Activated naive CD8-positive, alpha-beta T cell treated with anti-CD3 and anti-CD28 coated beads for 36 hours (primary cell): Measurements from ENCODE around the gene GNE. TPM values are rescaled to one million over a fixed set of nuclear protein-coding genes. Genes with fewer than 3 reads are reported as not detected.
"Not testable (repeated sequence)": the region's sequence is repeated elsewhere in the genome, so short reads cannot be mapped to it uniquely, and the experiment has no call there.

ENCODE experiments used
- DNase-seq: peaks from one replicate; pipeline ENCODE4 v3.0.0; 2021
- H3K27ac Mint-ChIP-seq: one replicate; pipeline ENCODE4 v1.8.0; 2022; ENCODE audit warnings: mild to moderate bottlenecking, moderate library complexity, mixed read lengths
- H3K27me3 Mint-ChIP-seq: one replicate; pipeline ENCODE4 v1.8.0; 2022; ENCODE audit warnings: mild to moderate bottlenecking, mixed read lengths
- H3K36me3 Mint-ChIP-seq: one replicate; pipeline ENCODE4 v1.8.0; 2021; ENCODE audit warnings: mild to moderate bottlenecking, mixed read lengths
- H3K4me1 Mint-ChIP-seq: one replicate; pipeline ENCODE4 v1.8.0; 2021; ENCODE audit warnings: mixed read lengths
- H3K4me3 Mint-ChIP-seq: one replicate; pipeline ENCODE4 v1.8.0; 2022; ENCODE audit warnings: mild to moderate bottlenecking, moderate library complexity, mixed read lengths
- H3K9me3 Mint-ChIP-seq: one replicate; pipeline ENCODE4 v1.8.0; 2022; ENCODE audit warnings: mixed read lengths
- total RNA-seq, 2 experiments: library from RNA; stranded (reverse); gene quantifications; one replicate each; pipeline ENCODE4 v1.2.3, GENCODE V29; 2021

The GNE gene
- total RNA-seq, 2 experiments from 2014 or later: 12.6 to 13.3 TPM

DNA sequence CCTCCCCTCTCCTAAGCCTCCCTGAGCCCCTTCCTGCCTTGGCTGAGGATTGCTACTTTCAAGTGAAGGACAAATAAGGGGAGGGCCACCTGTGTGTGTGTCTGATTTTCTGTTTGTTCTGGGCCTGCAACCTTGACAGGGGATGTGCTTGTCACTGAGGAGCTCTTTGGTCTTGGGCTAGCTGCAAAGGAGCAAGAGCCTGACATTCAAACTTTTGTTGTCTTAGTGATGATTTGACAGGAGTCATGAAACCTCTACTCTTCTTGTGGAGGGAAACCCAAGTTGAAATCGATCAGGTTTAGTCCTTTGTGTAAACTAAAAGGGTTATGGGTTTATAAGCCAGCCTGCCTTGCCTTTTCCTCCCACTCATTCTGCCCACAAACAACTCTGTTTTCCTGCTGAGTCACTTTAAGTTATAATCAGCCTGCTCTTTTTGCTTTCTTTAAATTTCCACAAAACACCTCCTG lies 50.7 kb downstream of the GNE start:
- peaks cover 38% of the 10 kb centered on the region for H3K36me3 Mint-ChIP-seq
- no peak for DNase-seq
- H3K27ac Mint-ChIP-seq: peak overlapping the region; percentile 63
- no peak overlapping the region for H3K4me3 Mint-ChIP-seq
- no peaks in the 10 kb centered on the region for H3K9me3 Mint-ChIP-seq
- H3K27me3 Mint-ChIP-seq: no peaks in the 10 kb centered on the region
- H3K4me1 Mint-ChIP-seq: peaks cover 46% of the 10 kb centered on the region

DNA sequence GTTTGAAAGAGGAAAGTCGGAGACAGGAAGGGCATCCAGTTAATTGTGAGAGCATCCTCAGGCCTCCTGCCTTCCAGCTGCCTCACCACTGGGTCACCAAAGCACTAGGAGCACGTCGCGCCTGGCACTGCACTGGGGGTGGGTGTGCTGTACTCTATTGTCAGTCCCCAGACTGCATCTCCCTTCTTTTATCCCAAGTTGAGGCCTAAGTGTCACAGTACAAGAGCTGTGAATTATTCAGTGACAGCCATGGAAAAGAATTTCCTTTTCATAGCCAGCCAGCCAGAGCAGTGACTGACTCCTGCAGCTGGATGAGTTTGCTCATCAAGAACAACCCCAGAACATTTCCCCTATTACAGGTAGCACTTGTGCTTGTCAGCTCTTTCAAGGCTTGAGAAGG lies 51.2 kb downstream of the GNE start:
- Mint-ChIP-seq H3K9me3 (no peaks in the 10 kb centered on the region), H3K4me3 (no peak overlapping the region), H3K27ac (peak overlapping the region; percentile 63), H3K27me3 (no peaks in the 10 kb centered on the region), H3K36me3 (peaks cover 43% of the 10 kb centered on the region), H3K4me1 (peaks cover 45% of the 10 kb centered on the region)
- no peak for DNase-seq

DNA sequence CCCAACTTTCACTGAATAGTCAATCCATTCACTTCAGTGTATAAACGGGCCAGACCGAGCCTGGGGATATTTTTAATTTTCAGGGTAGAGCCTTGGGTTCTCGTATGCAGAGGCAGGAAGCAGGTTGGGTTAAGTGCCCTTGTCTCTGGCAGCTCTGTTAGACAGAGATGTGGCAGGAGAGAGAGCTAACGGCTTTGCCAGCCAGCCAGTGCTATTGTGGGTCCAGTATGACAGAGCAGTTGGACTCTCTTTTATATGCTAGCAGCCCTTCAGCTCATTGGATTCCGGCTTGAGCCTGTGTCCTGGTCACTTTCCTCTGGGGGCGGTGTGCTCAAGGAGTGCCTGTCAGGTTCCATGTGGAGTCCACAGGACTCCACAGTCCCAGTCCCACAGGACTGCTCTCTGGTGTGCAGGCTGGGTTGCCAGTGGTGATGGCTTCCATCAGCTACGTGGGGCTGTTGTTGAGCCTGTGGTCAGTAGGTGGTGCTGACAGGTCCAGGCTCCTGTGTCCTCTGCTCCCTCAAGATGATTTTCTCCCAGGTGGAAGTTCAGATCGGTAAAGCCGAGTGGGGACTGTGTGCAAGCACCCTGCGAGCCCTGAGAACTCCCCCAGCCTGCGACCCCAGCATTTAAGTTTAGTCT lies 53.2 kb downstream of the GNE start:
- Mint-ChIP-seq H3K27ac (no peak overlapping the region), H3K4me3 (no peak overlapping the region), H3K36me3 (peaks cover 36% of the 10 kb centered on the region), H3K27me3 (no peaks in the 10 kb centered on the region), H3K9me3 (no peaks in the 10 kb centered on the region), H3K4me1 (peaks cover 39% of the 10 kb centered on the region)
- DNase-seq: no peak

- no peaks in the 10 kb centered on the region for H3K9me3 Mint-ChIP-seq
- no peak for DNase-seq
- no peak overlapping the region for H3K27ac Mint-ChIP-seq
- peaks cover 35% of the 10 kb centered on the region for H3K36me3 Mint-ChIP-seq
- H3K4me1 Mint-ChIP-seq: peaks cover 42% of the 10 kb centered on the region
- no peaks in the 10 kb centered on the region for H3K27me3 Mint-ChIP-seq
- H3K4me3 Mint-ChIP-seq: no peak overlapping the region
Observed at GRCh38 chr9:36194326-36195000, 63.8 kb downstream of the GNE start.

- no peak overlapping the region for H3K27ac Mint-ChIP-seq
- peaks cover 3% of the 10 kb centered on the region for H3K27me3 Mint-ChIP-seq
Observed at GRCh38 chr9:36193023-36193422, 65.2 kb downstream of the GNE start.

DNA sequence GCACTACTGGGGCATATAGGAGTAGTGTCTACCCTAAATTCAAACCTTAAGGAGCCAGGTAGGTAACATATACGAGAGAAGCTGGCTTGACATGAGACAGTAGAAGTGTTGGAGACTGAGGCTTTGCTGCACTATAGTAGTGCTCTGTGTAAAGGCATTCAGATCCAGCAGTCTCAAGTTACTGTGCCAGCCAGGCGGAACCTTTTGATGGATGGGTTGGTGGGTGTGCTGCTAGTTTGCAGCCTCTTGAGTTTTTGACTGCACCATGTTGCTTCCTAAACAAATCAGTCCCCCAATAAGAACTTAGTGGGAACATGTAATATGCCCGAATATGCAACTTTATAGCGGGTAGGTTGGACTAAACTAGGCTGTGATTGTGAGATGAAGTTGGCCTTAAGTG lies 66.1 kb downstream of the GNE start:
- Mint-ChIP-seq H3K4me1 (peaks cover 41% of the 10 kb centered on the region), H3K36me3 (peaks cover 34% of the 10 kb centered on the region), H3K9me3 (no peaks in the 10 kb centered on the region)

More at GRCh38 chr9:36193023-36193422, 65.2 kb downstream of the GNE start:
- no peaks in the 10 kb centered on the region for H3K9me3 Mint-ChIP-seq
- peak overlapping the region; percentile 98 for H3K4me3 Mint-ChIP-seq
- H3K4me1 Mint-ChIP-seq: peaks cover 42% of the 10 kb centered on the region
- H3K36me3 Mint-ChIP-seq: peaks cover 34% of the 10 kb centered on the region
- no peak for DNase-seq

GRCh38 chr9:36191686-36192085 lies 66.6 kb downstream of the GNE start:
- Mint-ChIP-seq H3K27me3 (peaks cover 3% of the 10 kb centered on the region), H3K27ac (peak overlapping the region; percentile 86), H3K4me1 (peaks cover 41% of the 10 kb centered on the region), H3K9me3 (no peaks in the 10 kb centered on the region), H3K4me3 (peak overlapping the region; percentile 98), H3K36me3 (peaks cover 34% of the 10 kb centered on the region)
- no peak for DNase-seq

More for the DNA sequence above, 66.1 kb downstream of the GNE start:
- H3K27ac Mint-ChIP-seq: peak overlapping the region; percentile 86
- peak overlapping the region; percentile 98 for H3K4me3 Mint-ChIP-seq
- no peak for DNase-seq
- H3K27me3 Mint-ChIP-seq: peaks cover 3% of the 10 kb centered on the region

- H3K27me3 Mint-ChIP-seq: peaks cover 3% of the 10 kb centered on the region
- H3K4me1 Mint-ChIP-seq: peaks cover 41% of the 10 kb centered on the region
- H3K36me3 Mint-ChIP-seq: peaks cover 34% of the 10 kb centered on the region
- peak overlapping the region; percentile 86 for H3K27ac Mint-ChIP-seq
- H3K9me3 Mint-ChIP-seq: no peaks in the 10 kb centered on the region
- H3K4me3 Mint-ChIP-seq: peak overlapping the region; percentile 98
- DNase-seq: peak; percentile 35
Observed at GRCh38 chr9:36191290-36191645, 67.0 kb downstream of the GNE start.

GRCh38 chr9:36190388-36191289 lies 67.6 kb downstream of the GNE start, which contains the start of gene CLTA:
Gene CLTA (plus strand): TSS chr9:36190921. CDS start chr9:36191057, 136 bp downstream.
- H3K27me3 Mint-ChIP-seq: peaks cover 3% of the 10 kb centered on the region
- no peaks in the 10 kb centered on the region for H3K9me3 Mint-ChIP-seq
- peaks cover 34% of the 10 kb centered on the region for H3K36me3 Mint-ChIP-seq
- peak within 1 kb of the TSS; percentile 86 for H3K27ac Mint-ChIP-seq
- DNase-seq: peak; percentile 94
- H3K4me3 Mint-ChIP-seq: peak within 1 kb of the TSS; percentile 98
- H3K4me1 Mint-ChIP-seq: peaks cover 41% of the 10 kb centered on the region

DNA sequence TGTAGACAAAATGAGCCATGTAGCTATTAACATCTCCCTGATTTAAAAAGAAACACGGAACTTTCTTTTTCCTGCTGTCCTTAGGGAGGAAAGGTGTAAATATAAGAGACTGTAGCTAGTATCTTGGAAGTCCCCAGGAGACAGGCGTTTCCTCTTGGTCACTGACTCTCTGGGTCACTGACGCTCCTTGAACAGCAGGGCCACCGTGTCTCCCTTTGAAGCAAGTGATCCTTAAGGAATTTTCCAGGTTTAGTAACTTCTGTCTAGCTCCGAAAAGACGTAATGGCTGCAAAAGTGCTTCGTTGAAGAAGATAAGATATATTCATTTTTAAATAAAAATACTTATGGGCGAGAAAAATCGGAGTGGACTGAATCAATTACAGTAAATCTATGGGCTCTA lies 68.3 kb downstream of the GNE start:
- peak overlapping the region; percentile 98 for H3K4me3 Mint-ChIP-seq
- H3K27ac Mint-ChIP-seq: peak overlapping the region; percentile 47
- H3K27me3 Mint-ChIP-seq: peaks cover 3% of the 10 kb centered on the region
- H3K4me1 Mint-ChIP-seq: peaks cover 37% of the 10 kb centered on the region
- no peaks in the 10 kb centered on the region for H3K9me3 Mint-ChIP-seq
- peaks cover 27% of the 10 kb centered on the region for H3K36me3 Mint-ChIP-seq
- no peak for DNase-seq

DNA sequence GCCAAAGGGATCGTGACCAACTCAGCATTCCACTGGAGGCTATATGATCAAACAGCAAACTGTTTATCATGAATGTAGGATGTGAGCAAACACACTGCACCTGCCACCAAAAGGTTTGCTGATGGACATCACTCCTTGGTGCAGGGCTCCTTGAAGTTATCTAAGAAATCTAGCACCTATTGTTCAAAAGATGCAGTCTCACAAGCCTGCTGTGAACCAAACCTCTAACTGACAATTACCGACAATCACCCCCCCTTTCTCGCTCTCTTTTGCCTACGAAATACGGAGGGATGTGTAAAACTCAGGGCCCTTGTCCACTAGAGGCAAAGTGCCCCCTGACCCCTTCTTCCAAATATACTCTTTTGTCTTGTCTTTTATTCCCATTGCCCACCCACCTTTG lies 70.0 kb downstream of the GNE start:
- Mint-ChIP-seq H3K4me3 (no peak overlapping the region), H3K27ac (no peak overlapping the region), H3K36me3 (peaks cover 14% of the 10 kb centered on the region), H3K27me3 (peaks cover 3% of the 10 kb centered on the region), H3K4me1 (peaks cover 21% of the 10 kb centered on the region), H3K9me3 (no peaks in the 10 kb centered on the region)
- DNase-seq: no peak

DNA sequence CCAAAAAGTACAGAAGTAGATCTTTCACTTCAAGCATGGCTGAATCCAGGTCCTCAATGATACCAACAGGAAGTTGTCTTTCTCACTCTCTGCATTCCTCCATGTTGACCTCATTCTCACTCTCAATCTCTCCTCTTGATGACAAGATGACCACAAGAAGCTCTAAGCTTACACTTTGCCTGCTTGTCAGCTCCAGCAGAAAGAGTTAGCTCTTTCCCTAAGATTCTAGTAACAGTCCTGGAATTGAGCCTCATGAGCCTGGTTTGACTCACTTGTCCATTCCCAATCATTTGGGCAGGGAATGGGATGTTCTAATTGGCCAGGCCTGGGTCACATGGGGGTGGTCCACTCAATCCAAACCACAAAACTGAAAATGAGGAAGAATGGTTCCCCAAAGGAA lies 70.8 kb downstream of the GNE start:
- H3K36me3 Mint-ChIP-seq: peaks cover 9% of the 10 kb centered on the region
- H3K27ac Mint-ChIP-seq: no peak overlapping the region
- peaks cover 3% of the 10 kb centered on the region for H3K27me3 Mint-ChIP-seq
- no peak overlapping the region for H3K4me3 Mint-ChIP-seq
- H3K9me3 Mint-ChIP-seq: no peaks in the 10 kb centered on the region
- DNase-seq: no peak
- H3K4me1 Mint-ChIP-seq: peaks cover 13% of the 10 kb centered on the region

- not testable (repeated sequence) for H3K4me3 Mint-ChIP-seq, H3K27me3 Mint-ChIP-seq, H3K36me3 Mint-ChIP-seq, DNase-seq, H3K4me1 Mint-ChIP-seq, H3K9me3 Mint-ChIP-seq, H3K27ac Mint-ChIP-seq
Observed at GRCh38 chr9:36180243-36180642, 78.0 kb downstream of the GNE start.

- Mint-ChIP-seq H3K4me1 (peaks cover 2% of the 10 kb centered on the region), H3K36me3 (peaks cover 2% of the 10 kb centered on the region), H3K4me3 (no peak overlapping the region), H3K27me3 (no peaks in the 10 kb centered on the region), H3K9me3 (peaks cover 1% of the 10 kb centered on the region), H3K27ac (no peak overlapping the region)
- DNase-seq: no peak
Observed at GRCh38 chr9:36177571-36177970, 80.7 kb downstream of the GNE start.

- not testable (repeated sequence) for H3K36me3 Mint-ChIP-seq, H3K4me1 Mint-ChIP-seq, H3K4me3 Mint-ChIP-seq, DNase-seq, H3K27me3 Mint-ChIP-seq, H3K27ac Mint-ChIP-seq, H3K9me3 Mint-ChIP-seq
Observed at GRCh38 chr9:36176496-36176895, 81.8 kb downstream of the GNE start.
